ENCODE results near the gene AJM1.
A peak's percentile ranks its signal among the peaks of the same experiment; 100 is the strongest.
"Not testable (repeated sequence)": the region's sequence is repeated elsewhere in the genome, so short reads cannot be mapped to it uniquely, and the experiment has no call there.

The AJM1 gene

GRCh38 chr9:136840877-136841645 is 1.2 kb upstream of the AJM1 start:
- TF ChIP-seq CTCF (IDR thresholded peaks at IDR 0.05; ENCODE audit: extremely low read depth, missing control alignments) = no peak
- DNase-seq (ENCODE audit: low spot score) = no peak

GRCh38 chr9:136841646-136842379 is 465 bp upstream of the AJM1 start:
- not testable (repeated sequence) for DNase-seq (ENCODE audit: low spot score)

GRCh38 chr9:136843159-136843800 is 1.0 kb downstream of the AJM1 start:
- not testable (repeated sequence) for DNase-seq (ENCODE audit: low spot score)

GRCh38 chr9:136843801-136844740 is 1.8 kb downstream of the AJM1 start:
- peak; percentile 19 for TF ChIP-seq CTCF (IDR thresholded peaks at IDR 0.05; ENCODE audit: extremely low read depth, missing control alignments)
- DNase-seq (ENCODE audit: low spot score) = not testable (repeated sequence)

- no peak for DNase-seq (ENCODE audit: low spot score)
- TF ChIP-seq CTCF (IDR thresholded peaks at IDR 0.05; ENCODE audit: extremely low read depth, missing control alignments) = no peak
Measured at GRCh38 chr9:136844761-136845464, 2.6 kb downstream of the AJM1 start.

- no peak for DNase-seq (ENCODE audit: low spot score)
- no peak for TF ChIP-seq CTCF (IDR thresholded peaks at IDR 0.05; ENCODE audit: extremely low read depth, missing control alignments)
Measured at GRCh38 chr9:136845465-136846260, 3.4 kb downstream of the AJM1 start.

GRCh38 chr9:136846376-136847087 is 4.3 kb downstream of the AJM1 start:
- no peak for DNase-seq (ENCODE audit: low spot score)
- TF ChIP-seq CTCF (IDR thresholded peaks at IDR 0.05; ENCODE audit: extremely low read depth, missing control alignments) = no peak
